H1 (cell line): ENCODE results near the gene SLC7A10. TPM values are rescaled to one million over a fixed set of nuclear protein-coding genes. Genes with fewer than 3 reads are reported as not detected.

Source experiments
- ATF2 ChIP-seq: IDR thresholded peaks from 2 replicates; pipeline ENCODE4 v1.6.1; 2012; ENCODE audit warnings: low read length, inconsistent platforms
- RAD21 ChIP-seq, 2 experiments: IDR thresholded peaks in 1 of 2; conservative IDR thresholded peaks in 1 of 2; 2 replicates each; pipeline ENCODE4 v1.6.1; 2011; ENCODE audit warnings: low read depth in 2 of 2, low read length in 2 of 2, improper control_type of control experiment in 1 of 2, inconsistent platforms in 1 of 2, mild to moderate bottlenecking in 1 of 2, moderate library complexity in 1 of 2
- RNF2 ChIP-seq: fragments of 200-900, 300-1000 bp; sonication (generic); IDR thresholded peaks from 2 replicates; pipeline ENCODE4 v1.7.1; 2016; ENCODE audit warnings: borderline replicate concordance, low read depth, mild to moderate bottlenecking, antibody characterized with exemption, low read length; ENCODE audit not compliant: poor library complexity, severe bottlenecking; ENCODE audit errors: missing control alignments
- polyA plus RNA-seq, 7 experiments: library from polyadenylated mRNA; depleted of rRNA in 3 of 7; stranded (reverse) in 5 of 7; unstranded in 2 of 7; fragments of >200 nt in 5 of 7; fragments of 200-250 nt in 2 of 7; gene quantifications; 1 replicate in 5 of 7; 2 replicates in 1 of 7; 4 replicates in 1 of 7; pipeline versions ENCODE4 v1.2.1 to v1.2.3, GENCODE V29; 2011 to 2013; ENCODE audit warnings: missing spikeins in 2 of 7, mixed read lengths in 2 of 7
- total RNA-seq: library from RNA; stranded (reverse); fragmentation: NEBNext Ultra II Directional; extraction: Animal tissue kit (Norgen Biotek cat#: 25700); gene quantifications from 2 replicates; pipeline ENCODE4 v1.2.1, GENCODE V29; 2021

SLC7A10 gene
- total and polyA plus RNA-seq, 2 of the 8 experiments (the other 6 are each of a cell fraction or from before 2014, with no cell fraction given), result 3.7 to 7.1 TPM

GRCh38 chr19:33171222-33171795, 54.3 kb downstream of the SLC7A10 start (continued):
- TF ChIP-seq RNF2 (no peak), RAD21 (IDR thresholded peaks at IDR 0.05 in 1 of 2, conservative IDR thresholded peaks at IDR 0.05 in 1 of 2; ENCODE audit: low read depth in 2 of 2, low read length in 2 of 2) (no peak), ATF2 (no peak)
- TF ChIP-seq, all 59 proteins: peak for 0
